Left ventricle myocardium superior (tissue), 1 donor: ENCODE data around the gene TOR1AIP1. TPM values are rescaled to one million over a fixed set of nuclear protein-coding genes. Genes with fewer than 3 reads are reported as not detected.

Source experiments
- ATAC-seq: fragments of 200-7000 bp; cut with Tn5 transposase; one replicate; pipeline ENCODE4 v1.9.1; 2020; ENCODE audit warnings: mild to moderate bottlenecking, moderate library complexity
- DNase-seq: peaks from one replicate; pipeline ENCODE4 v3.0.0-alpha.2; 2020
- intact Hi-C: fragments of 100-400 bp; cut with micrococcal nuclease; formaldehyde crosslinking; loops from one replicate; pipeline ENCODE4 v1.11.0; 2022
- total RNA-seq: library from RNA; stranded (reverse); fragmentation: NEBNext Ultra II Directional; extraction: Animal tissue kit (Norgen Biotek cat#: 25700); gene quantifications from one replicate; pipeline ENCODE4 v1.2.1, GENCODE V29; 2021
- donor health status: DM: no; HTN: yes; CAD: no; lungs with severe emphysema.

TOR1AIP1 gene
- total RNA-seq, 1 donor from 2014 or later, result 43.4 TPM

GRCh38 chr1:179877586-179878265, 4.4 kb upstream of the TOR1AIP1 start, which contains the start of gene TOR1AIP2:
Gene TOR1AIP2 (minus strand): TSS chr1:179877803. CDS start chr1:179852665, 25,138 bp downstream.
- DNase-seq, result peak; percentile 93
- intact Hi-C loops, result no loop called here
- peak; percentile 64 for ATAC-seq

- no peak for ATAC-seq
- intact Hi-C loops, result no loop called here
- DNase-seq, result no peak
Measured at GRCh38 chr1:179879797-179880196, 2.3 kb upstream of the TOR1AIP1 start.

GRCh38 chr1:179881642-179882252, 338 bp upstream of the TOR1AIP1 start:
- no peak for DNase-seq
- ATAC-seq, result peak; percentile 48
- intact Hi-C loops, result no loop called here

GRCh38 chr1:179883040-179883744, 1.1 kb downstream of the TOR1AIP1 start:
- ATAC-seq (no peak), DNase-seq (no peak)
- intact Hi-C loops, result no loop called here

- no peak for DNase-seq
Measured at GRCh38 chr1:179883745-179884138, 1.7 kb downstream of the TOR1AIP1 start.

GRCh38 chr1:179888071-179888470, 6.0 kb downstream of the TOR1AIP1 start:
- ATAC-seq (no peak), DNase-seq (no peak)
- intact Hi-C loops, result no loop called here

More at GRCh38 chr1:179883745-179884138, 1.7 kb downstream of the TOR1AIP1 start:
- ATAC-seq, result no peak
- intact Hi-C loops, result no loop called here

- no peak for DNase-seq
- intact Hi-C loops, result no loop called here
Measured at GRCh38 chr1:179889589-179889988, 7.5 kb downstream of the TOR1AIP1 start.

GRCh38 chr1:179910934-179911333, 28.8 kb downstream of the TOR1AIP1 start:
- intact Hi-C loops, result no loop called here
- DNase-seq (no peak), ATAC-seq (no peak)

More at GRCh38 chr1:179889589-179889988, 7.5 kb downstream of the TOR1AIP1 start:
- ATAC-seq, result no peak

- intact Hi-C loops, result no loop called here
- ATAC-seq, result no peak
- DNase-seq, result no peak
Measured at GRCh38 chr1:179911812-179912211, 29.7 kb downstream of the TOR1AIP1 start.

- DNase-seq (no peak), ATAC-seq (no peak)
- intact Hi-C loops, result no loop called here
Measured at GRCh38 chr1:179917601-179918429, 35.7 kb downstream of the TOR1AIP1 start.

- ATAC-seq (no peak), DNase-seq (no peak)
- intact Hi-C loops, result no loop called here
Measured at GRCh38 chr1:179921472-179921871, 39.4 kb downstream of the TOR1AIP1 start.

- ATAC-seq (no peak), DNase-seq (no peak)
- intact Hi-C loops, result no loop called here
Measured at GRCh38 chr1:179921981-179922872, 40.1 kb downstream of the TOR1AIP1 start.

GRCh38 chr1:179923029-179923428, 40.9 kb downstream of the TOR1AIP1 start:
- no peak for ATAC-seq
- intact Hi-C loops, result no loop called here
- no peak for DNase-seq

- intact Hi-C loops, result no loop called here
- ATAC-seq, result no peak
- DNase-seq, result no peak
Measured at GRCh38 chr1:179924268-179924667, 42.2 kb downstream of the TOR1AIP1 start.

- intact Hi-C loops, result no loop called here
- no peak for ATAC-seq
- no peak for DNase-seq
Measured at GRCh38 chr1:179925302-179925701, 43.2 kb downstream of the TOR1AIP1 start.

GRCh38 chr1:179925922-179926849, 44.1 kb downstream of the TOR1AIP1 start:
- intact Hi-C loops, result no loop called here
- DNase-seq (no peak), ATAC-seq (no peak)

- DNase-seq (no peak), ATAC-seq (no peak)
- intact Hi-C loops, result no loop called here
Measured at GRCh38 chr1:179926850-179927205, 44.7 kb downstream of the TOR1AIP1 start.
